ENCODE measurements around the gene RMDN2.

Gene RMDN2

DNA sequence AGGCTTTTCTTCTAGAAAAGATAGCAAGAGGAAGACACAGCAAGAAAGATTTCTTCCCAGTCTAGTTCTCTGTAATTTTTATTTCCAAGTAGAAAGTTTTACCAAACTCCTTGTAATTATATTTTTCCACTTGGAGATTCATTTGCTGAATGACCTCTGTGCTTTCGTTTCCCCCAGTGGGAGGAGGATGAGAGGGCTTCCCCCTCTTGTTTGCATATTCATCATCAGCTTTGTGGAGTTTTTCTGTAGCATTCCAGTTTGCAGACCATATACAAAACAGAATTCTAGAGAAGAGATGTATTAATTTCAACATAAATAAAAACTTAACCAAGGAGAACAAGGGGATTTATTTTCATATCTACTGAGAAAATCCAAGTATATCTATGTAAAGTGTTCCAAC is 51.3 kb downstream of the RMDN2 start (continued):
- TF ChIP-seq ZNF707 (tag by site-specific recombination; IDR thresholded peaks at IDR 0.05) (no peak), ZBTB1 (tag by site-specific recombination; IDR thresholded peaks at IDR 0.05) (no peak)

DNA sequence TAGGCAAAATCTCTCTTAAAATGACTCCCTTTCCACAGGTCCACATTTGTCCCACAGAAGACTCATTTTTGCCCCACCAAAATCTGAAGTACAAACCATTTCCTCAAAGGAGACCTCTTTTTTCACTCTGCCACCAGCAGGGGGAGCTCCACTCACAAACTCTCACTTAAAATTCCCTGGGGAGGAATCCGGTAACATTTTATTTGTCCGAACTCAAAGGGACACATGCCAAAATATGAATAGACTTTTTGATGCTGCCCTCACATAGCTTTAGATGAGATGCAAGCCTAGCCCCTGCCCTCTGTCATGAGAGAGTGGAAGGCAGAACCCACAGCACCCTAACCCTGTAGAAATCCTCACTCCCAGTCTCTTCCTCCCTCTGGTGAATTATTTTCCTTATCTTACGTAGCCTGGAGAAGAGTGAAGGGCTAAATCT is 57.1 kb downstream of the RMDN2 start:
- H3K27ac ChIP-seq (ENCODE audit: extremely low read depth, low read depth, low read length), result no peak overlapping the region
- H3K36me3 ChIP-seq (ENCODE audit: control insufficient read depth in 2 of 2, insufficient read depth in 1 of 2, low read length in 2 of 2), result no peaks in the 10 kb centered on the region
- H3K4me3 ChIP-seq (ENCODE audit: low read depth, low read length), result no peak overlapping the region; the same call in 1 of the 2 replicates
- TF ChIP-seq, protein P1, sequence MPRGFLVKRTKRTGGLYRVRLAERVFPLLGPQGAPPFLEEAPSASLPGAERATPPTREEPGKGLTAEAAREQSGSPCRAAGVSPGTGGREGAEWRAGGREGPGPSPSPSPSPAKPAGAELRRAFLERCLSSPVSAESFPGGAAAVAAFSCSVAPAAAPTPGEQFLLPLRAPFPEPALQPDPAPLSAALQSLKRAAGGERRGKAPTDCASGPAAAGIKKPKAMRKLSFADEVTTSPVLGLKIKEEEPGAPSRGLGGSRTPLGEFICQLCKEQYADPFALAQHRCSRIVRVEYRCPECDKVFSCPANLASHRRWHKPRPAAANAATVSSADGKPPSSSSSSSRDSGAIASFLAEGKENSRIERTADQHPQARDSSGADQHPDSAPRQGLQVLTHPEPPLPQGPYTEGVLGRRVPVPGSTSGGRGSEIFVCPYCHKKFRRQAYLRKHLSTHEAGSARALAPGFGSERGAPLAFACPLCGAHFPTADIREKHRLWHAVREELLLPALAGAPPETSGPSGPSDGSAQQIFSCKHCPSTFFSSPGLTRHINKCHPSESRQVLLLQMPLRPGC (tag by site-specific recombination; IDR thresholded peaks at IDR 0.05), result no peak
- TF ChIP-seq ZNF660 (tag by site-specific recombination; IDR thresholded peaks at IDR 0.05), result 0 out of 2 replicates have a peak, but pooled peaks have one; percentile 44
- 0 out of 2 replicates have a peak, but pooled peaks have one; percentile 45 for TF ChIP-seq TRIM28 (IDR thresholded peaks at IDR 0.05; ENCODE audit: borderline replicate concordance, low read length)
- TF ChIP-seq ZNF621 (tag by site-specific recombination; IDR thresholded peaks at IDR 0.05), result no peak
- TF ChIP-seq EGR2 (tag by site-specific recombination; IDR thresholded peaks at IDR 0.05; ENCODE audit: low read depth), result no peak
- no peak for TF ChIP-seq ZNF768 (tag by site-specific recombination; IDR thresholded peaks at IDR 0.05)
- peak; percentile 75 for TF ChIP-seq ZNF654 (tag by site-specific recombination; IDR thresholded peaks at IDR 0.05; ENCODE audit: low read depth)
- TF ChIP-seq ZBTB48 (tag by site-specific recombination; IDR thresholded peaks at IDR 0.05), result no peak
- TF ChIP-seq, protein P2, sequence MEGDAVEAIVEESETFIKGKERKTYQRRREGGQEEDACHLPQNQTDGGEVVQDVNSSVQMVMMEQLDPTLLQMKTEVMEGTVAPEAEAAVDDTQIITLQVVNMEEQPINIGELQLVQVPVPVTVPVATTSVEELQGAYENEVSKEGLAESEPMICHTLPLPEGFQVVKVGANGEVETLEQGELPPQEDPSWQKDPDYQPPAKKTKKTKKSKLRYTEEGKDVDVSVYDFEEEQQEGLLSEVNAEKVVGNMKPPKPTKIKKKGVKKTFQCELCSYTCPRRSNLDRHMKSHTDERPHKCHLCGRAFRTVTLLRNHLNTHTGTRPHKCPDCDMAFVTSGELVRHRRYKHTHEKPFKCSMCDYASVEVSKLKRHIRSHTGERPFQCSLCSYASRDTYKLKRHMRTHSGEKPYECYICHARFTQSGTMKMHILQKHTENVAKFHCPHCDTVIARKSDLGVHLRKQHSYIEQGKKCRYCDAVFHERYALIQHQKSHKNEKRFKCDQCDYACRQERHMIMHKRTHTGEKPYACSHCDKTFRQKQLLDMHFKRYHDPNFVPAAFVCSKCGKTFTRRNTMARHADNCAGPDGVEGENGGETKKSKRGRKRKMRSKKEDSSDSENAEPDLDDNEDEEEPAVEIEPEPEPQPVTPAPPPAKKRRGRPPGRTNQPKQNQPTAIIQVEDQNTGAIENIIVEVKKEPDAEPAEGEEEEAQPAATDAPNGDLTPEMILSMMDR (tag by site-specific recombination; IDR thresholded peaks at IDR 0.05), result peak; percentile 45
- TF ChIP-seq ZBTB20 (tag by site-specific recombination; IDR thresholded peaks at IDR 0.05), result no peak
- peak; percentile 85 for TF ChIP-seq ZNF664 (tag by site-specific recombination; IDR thresholded peaks at IDR 0.05)
- TF ChIP-seq SP7 (tag by site-specific recombination; IDR thresholded peaks at IDR 0.05), result 0 out of 2 replicates have a peak, but pooled peaks have one; percentile 19
- no peak for TF ChIP-seq ZNF792 (tag by site-specific recombination; IDR thresholded peaks at IDR 0.05)
- TF ChIP-seq PRDM1 (tag by site-specific recombination; IDR thresholded peaks at IDR 0.05), result peak; percentile 26; the same call in 1 of the 2 replicates
- 0 out of 2 replicates have a peak, but pooled peaks have one; percentile 19 for TF ChIP-seq ZXDB (tag by site-specific recombination; IDR thresholded peaks at IDR 0.05)
- no peak for TF ChIP-seq ZNF791 (tag by site-specific recombination; IDR thresholded peaks at IDR 0.05)
- H3K9me3 ChIP-seq (ENCODE audit: control insufficient read depth, insufficient read depth, low read depth, low read length), result no peaks in the 10 kb centered on the region
- POLR2A ChIA-PET, result no interaction called here
- CTCF ChIA-PET, result interaction anchor here (0.6 to 3.7 kb wide), 21 partner anchors 9 to 1041 kb away, joined by 3 to 33 read pairs (median 4); no protein-coding TSS in a partner anchor
- H3K4me1 ChIP-seq (ENCODE audit: control insufficient read depth, insufficient read depth, low read length), result no peaks in the 10 kb centered on the region

DNA sequence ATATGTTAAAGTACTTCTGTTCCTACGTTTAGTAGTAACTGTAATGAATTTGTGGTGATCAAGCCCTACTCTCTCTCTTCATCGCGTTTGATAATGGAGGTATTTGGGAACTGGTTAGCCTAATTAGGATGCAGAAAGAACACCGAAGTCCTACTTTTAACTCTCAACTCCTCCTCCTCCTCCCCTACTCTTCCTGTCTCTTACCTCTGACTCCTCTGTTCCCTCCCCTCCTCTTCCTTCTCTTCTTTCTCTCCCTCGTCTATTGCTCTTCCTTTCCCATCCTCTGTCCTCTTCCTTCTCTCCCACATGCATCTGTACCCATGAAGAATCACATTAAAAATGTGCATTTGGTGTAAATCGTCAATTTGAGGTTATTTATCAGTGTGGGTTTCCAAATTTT is 57.8 kb downstream of the RMDN2 start:
- POLR2A ChIA-PET, result no interaction called here
- Histone ChIP-seq H3K9me3 (ENCODE audit: control insufficient read depth, insufficient read depth, low read depth, low read length) (no peaks in the 10 kb centered on the region), H3K36me3 (ENCODE audit: control insufficient read depth in 2 of 2, insufficient read depth in 1 of 2, low read length in 2 of 2) (no peaks in the 10 kb centered on the region), H3K27ac (ENCODE audit: extremely low read depth, low read depth, low read length) (no peak overlapping the region), H3K4me3 (ENCODE audit: low read depth, low read length) (no peak overlapping the region), H3K4me1 (ENCODE audit: control insufficient read depth, insufficient read depth, low read length) (no peaks in the 10 kb centered on the region)
- CTCF ChIA-PET, result interaction anchor here (0.7 to 3.7 kb wide), 10 partner anchors 10 to 587 kb away, joined by 3 to 33 read pairs (median 4); no protein-coding TSS in a partner anchor
- TF ChIP-seq ZBTB48 (tag by site-specific recombination; IDR thresholded peaks at IDR 0.05), result no peak
- TF ChIP-seq KLF16 (tag by site-specific recombination; IDR thresholded peaks at IDR 0.05), result no peak
- no peak for TF ChIP-seq ZNF623 (tag by site-specific recombination; IDR thresholded peaks at IDR 0.05)
- no peak for TF ChIP-seq OSR2 (tag by site-specific recombination; IDR thresholded peaks at IDR 0.05)
- TF ChIP-seq ZBTB21 (tag by site-specific recombination; IDR thresholded peaks at IDR 0.05), result no peak
- no peak for TF ChIP-seq ZNF335 (tag by site-specific recombination; conservative IDR thresholded peaks at IDR 0.05)
- TF ChIP-seq ZNF544 (tag by site-specific recombination; IDR thresholded peaks at IDR 0.05), result no peak
- TF ChIP-seq ZFHX2 (tag by site-specific recombination; conservative IDR thresholded peaks at IDR 0.05), result no peak
- no peak for TF ChIP-seq SCRT1 (tag by site-specific recombination; IDR thresholded peaks at IDR 0.05; ENCODE audit: borderline replicate concordance)
- TF ChIP-seq ZEB2 (tag by site-specific recombination; IDR thresholded peaks at IDR 0.05), result no peak
- TF ChIP-seq ZNF433 (tag by site-specific recombination; IDR thresholded peaks at IDR 0.05; ENCODE audit: low read depth), result no peak
- no peak for TF ChIP-seq ZNF341 (tag by site-specific recombination; IDR thresholded peaks at IDR 0.05; ENCODE audit: low read depth)
- TF ChIP-seq, protein P3, sequence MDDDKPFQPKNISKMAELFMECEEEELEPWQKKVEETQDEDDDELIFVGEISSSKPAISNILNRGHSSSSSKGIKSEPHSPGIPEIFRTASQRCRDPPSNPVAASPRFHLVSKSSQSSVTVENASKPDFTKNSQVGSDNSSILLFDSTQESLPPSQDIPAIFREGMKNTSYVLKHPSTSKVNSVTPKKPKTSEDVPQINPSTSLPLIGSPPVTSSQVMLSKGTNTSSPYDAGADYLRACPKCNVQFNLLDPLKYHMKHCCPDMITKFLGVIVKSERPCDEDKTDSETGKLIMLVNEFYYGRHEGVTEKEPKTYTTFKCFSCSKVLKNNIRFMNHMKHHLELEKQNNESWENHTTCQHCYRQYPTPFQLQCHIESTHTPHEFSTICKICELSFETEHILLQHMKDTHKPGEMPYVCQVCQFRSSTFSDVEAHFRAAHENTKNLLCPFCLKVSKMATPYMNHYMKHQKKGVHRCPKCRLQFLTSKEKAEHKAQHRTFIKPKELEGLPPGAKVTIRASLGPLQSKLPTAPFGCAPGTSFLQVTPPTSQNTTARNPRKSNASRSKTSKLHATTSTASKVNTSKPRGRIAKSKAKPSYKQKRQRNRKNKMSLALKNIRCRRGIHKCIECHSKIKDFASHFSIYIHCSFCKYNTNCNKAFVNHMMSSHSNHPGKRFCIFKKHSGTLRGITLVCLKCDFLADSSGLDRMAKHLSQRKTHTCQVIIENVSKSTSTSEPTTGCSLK (tag by site-specific recombination; IDR thresholded peaks at IDR 0.05), result no peak
- no peak for TF ChIP-seq GLIS1 (tag by site-specific recombination; IDR thresholded peaks at IDR 0.05)
- no peak for TF ChIP-seq TCF7L2 (IDR thresholded peaks at IDR 0.05; ENCODE audit: borderline replicate concordance, low read depth, low read length)

Data from HEK293 (cell line).